Loucy (cell line): ENCODE measurements around the gene NR3C2.

ENCODE experiments used
- H2AFZ ChIP-seq: fragments of 200-600 bp; sonication (generic); 2 replicates; pipeline ENCODE4 v1.6.0; 2016; ENCODE audit warnings: antibody characterized with exemption, mild to moderate bottlenecking, low read length, moderate library complexity
- H3F3A ChIP-seq: fragments of 200-600 bp; 2 replicates; pipeline ENCODE4 v1.6.0; 2016; ENCODE audit warnings: antibody characterized with exemption, low read depth, mild to moderate bottlenecking
- H3K27me3 ChIP-seq: fragments of 200-600 bp; sonication (generic); 2 replicates; pipeline ENCODE4 v1.6.1; 2014; ENCODE audit warnings: low read length, mild to moderate bottlenecking; ENCODE audit not compliant: insufficient read depth, poor library complexity, severe bottlenecking
- H3K36me3 ChIP-seq: fragments of 200-600 bp; sonication (generic); 2 replicates; pipeline ENCODE4 v1.6.1; 2016; ENCODE audit warnings: low read length; ENCODE audit not compliant: insufficient read depth
- H3K4me1 ChIP-seq: fragments of 200-600 bp; sonication (generic); 2 replicates; pipeline ENCODE4 v1.5.1; 2014; ENCODE audit warnings: low read length, mild to moderate bottlenecking; ENCODE audit not compliant: insufficient read depth, poor library complexity, severe bottlenecking
- H3K4me2 ChIP-seq: fragments of 200-600 bp; sonication (generic); 2 replicates; pipeline ENCODE4 v1.6.0; 2014; ENCODE audit warnings: antibody characterized with exemption, low read length, low read depth, mild to moderate bottlenecking; ENCODE audit not compliant: poor library complexity, severe bottlenecking
- H3K4me3 ChIP-seq: fragments of 200-600 bp; sonication (generic); 2 replicates; pipeline ENCODE4 v1.5.1; 2014; ENCODE audit warnings: low read length, mild to moderate bottlenecking, mixed read lengths; ENCODE audit not compliant: poor library complexity, severe bottlenecking
- H3K79me2 ChIP-seq: fragments of 200-600 bp; sonication (generic); 2 replicates; pipeline ENCODE4 v1.6.1; 2014; ENCODE audit warnings: low read length; ENCODE audit not compliant: insufficient read depth
- H3K9ac ChIP-seq: fragments of 200-600 bp; sonication (generic); 2 replicates; pipeline ENCODE4 v1.6.0; 2014; ENCODE audit warnings: mild to moderate bottlenecking, low read depth, low read length, moderate library complexity; ENCODE audit not compliant: poor library complexity, severe bottlenecking
- H3K9me2 ChIP-seq: fragments of 200-600 bp; sonication (generic); replicated peaks from 2 replicates; pipeline ENCODE4 v1.6.1; 2016; ENCODE audit warnings: low read depth, low read length, mixed read lengths
- H3K9me3 ChIP-seq: fragments of 200-600 bp; sonication (generic); 2 replicates; pipeline ENCODE4 v1.6.1; 2014; ENCODE audit warnings: mild to moderate bottlenecking, antibody characterized with exemption, low read length, low read depth; ENCODE audit not compliant: insufficient read depth
- H4K20me1 ChIP-seq: fragments of 200-600 bp; sonication (generic); 2 replicates; pipeline ENCODE4 v1.6.0; 2014; ENCODE audit warnings: antibody characterized with exemption, low read length, mild to moderate bottlenecking; ENCODE audit not compliant: insufficient read depth, poor library complexity, severe bottlenecking
- EZH2phosphoT487 ChIP-seq: fragments of 200-600 bp; IDR thresholded peaks from 2 replicates; pipeline ENCODE4 v1.6.1; 2018; ENCODE audit warnings: antibody characterized with exemption, mild to moderate bottlenecking, moderate library complexity, borderline replicate concordance
- TF ChIP-seq, protein P1 (sequence below): fragments of 200-600 bp; sonication (generic); conservative IDR thresholded peaks from 2 replicates; pipeline ENCODE4 v1.5.1; 2014; ENCODE audit warnings: mild to moderate bottlenecking, antibody characterized with exemption, low read length

The NR3C2 gene

DNA sequence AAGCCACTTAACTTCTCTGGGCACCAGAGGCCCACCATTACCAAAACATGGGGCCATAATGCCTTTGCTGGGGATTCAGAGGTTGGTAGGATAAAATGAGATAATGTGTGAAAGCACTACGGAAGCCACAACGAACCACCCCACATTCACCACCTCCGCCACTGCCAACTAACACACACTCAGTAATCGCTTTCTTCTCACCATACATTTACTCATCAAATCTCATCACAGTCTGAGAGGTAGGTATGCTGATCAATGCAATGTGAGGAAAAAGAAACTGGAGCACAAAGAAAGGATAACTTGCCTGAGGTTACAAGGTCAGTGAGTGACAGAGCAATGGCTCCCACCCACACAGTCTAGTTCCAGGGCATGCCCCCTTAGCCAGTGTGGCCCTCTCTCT lies 257.3 kb downstream of the NR3C2 start:
- Histone ChIP-seq H2AFZ (no peak overlapping the region), H3K27me3 (no peaks in the 10 kb centered on the region), H3K4me1 (no peaks in the 10 kb centered on the region), H3K36me3 (no peaks in the 10 kb centered on the region), H3K9me3 (no peaks in the 10 kb centered on the region), H3F3A (no peaks in the 10 kb centered on the region), H3K4me2 (no peak overlapping the region), H3K79me2 (no peaks in the 10 kb centered on the region), H3K9ac (no peak overlapping the region), H3K4me3 (no peak overlapping the region), H3K9me2 (no peaks in the 10 kb centered on the region), H4K20me1 (no peaks in the 10 kb centered on the region)
- TF ChIP-seq EZH2phosphoT487: no peak
- TF ChIP-seq, protein P1, sequence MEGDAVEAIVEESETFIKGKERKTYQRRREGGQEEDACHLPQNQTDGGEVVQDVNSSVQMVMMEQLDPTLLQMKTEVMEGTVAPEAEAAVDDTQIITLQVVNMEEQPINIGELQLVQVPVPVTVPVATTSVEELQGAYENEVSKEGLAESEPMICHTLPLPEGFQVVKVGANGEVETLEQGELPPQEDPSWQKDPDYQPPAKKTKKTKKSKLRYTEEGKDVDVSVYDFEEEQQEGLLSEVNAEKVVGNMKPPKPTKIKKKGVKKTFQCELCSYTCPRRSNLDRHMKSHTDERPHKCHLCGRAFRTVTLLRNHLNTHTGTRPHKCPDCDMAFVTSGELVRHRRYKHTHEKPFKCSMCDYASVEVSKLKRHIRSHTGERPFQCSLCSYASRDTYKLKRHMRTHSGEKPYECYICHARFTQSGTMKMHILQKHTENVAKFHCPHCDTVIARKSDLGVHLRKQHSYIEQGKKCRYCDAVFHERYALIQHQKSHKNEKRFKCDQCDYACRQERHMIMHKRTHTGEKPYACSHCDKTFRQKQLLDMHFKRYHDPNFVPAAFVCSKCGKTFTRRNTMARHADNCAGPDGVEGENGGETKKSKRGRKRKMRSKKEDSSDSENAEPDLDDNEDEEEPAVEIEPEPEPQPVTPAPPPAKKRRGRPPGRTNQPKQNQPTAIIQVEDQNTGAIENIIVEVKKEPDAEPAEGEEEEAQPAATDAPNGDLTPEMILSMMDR: no peak

DNA sequence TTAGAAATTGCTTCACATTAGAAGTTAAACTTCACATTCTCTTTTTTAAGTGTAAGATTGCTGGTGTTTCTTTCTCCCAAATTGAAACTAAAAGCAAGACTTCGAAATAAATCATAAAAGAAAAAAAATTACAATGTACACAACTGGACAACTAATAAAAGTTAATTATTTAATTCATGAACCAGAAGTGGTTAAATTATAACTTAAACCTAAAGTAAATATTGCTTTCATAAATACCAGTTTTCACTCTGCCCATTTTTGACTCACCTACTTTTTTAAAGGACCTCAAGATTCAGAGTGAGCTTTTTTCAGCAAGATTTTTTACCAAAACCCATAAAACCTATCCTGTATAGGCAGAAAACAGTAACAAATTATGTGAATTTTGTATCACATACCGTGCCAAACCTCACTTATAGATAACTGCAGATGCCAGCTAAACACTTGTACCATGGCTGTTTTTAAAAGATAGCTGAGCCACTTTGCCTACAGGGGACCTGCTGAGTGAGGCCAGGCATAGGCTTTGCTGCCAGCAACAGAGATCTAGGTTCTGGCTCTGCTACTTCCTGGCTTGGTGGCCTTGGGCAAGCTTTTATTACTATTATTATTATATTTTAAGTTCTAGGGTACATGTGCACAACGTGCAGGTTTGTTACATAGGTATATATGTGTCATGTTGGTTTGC lies 259.8 kb downstream of the NR3C2 start:
- H3K4me3 ChIP-seq: no peak overlapping the region
- no peaks in the 10 kb centered on the region for H3K9me2 ChIP-seq
- H3K27me3 ChIP-seq: no peaks in the 10 kb centered on the region
- TF ChIP-seq, protein P1: no peak
- no peak for TF ChIP-seq EZH2phosphoT487
- H3K4me1 ChIP-seq: no peaks in the 10 kb centered on the region
- H3F3A ChIP-seq: no peaks in the 10 kb centered on the region
- H3K9ac ChIP-seq: no peak overlapping the region
- no peak overlapping the region for H2AFZ ChIP-seq
- H3K36me3 ChIP-seq: no peaks in the 10 kb centered on the region
- no peak overlapping the region for H3K4me2 ChIP-seq
- H4K20me1 ChIP-seq: no peaks in the 10 kb centered on the region
- no peaks in the 10 kb centered on the region for H3K9me3 ChIP-seq
- H3K79me2 ChIP-seq: no peaks in the 10 kb centered on the region

DNA sequence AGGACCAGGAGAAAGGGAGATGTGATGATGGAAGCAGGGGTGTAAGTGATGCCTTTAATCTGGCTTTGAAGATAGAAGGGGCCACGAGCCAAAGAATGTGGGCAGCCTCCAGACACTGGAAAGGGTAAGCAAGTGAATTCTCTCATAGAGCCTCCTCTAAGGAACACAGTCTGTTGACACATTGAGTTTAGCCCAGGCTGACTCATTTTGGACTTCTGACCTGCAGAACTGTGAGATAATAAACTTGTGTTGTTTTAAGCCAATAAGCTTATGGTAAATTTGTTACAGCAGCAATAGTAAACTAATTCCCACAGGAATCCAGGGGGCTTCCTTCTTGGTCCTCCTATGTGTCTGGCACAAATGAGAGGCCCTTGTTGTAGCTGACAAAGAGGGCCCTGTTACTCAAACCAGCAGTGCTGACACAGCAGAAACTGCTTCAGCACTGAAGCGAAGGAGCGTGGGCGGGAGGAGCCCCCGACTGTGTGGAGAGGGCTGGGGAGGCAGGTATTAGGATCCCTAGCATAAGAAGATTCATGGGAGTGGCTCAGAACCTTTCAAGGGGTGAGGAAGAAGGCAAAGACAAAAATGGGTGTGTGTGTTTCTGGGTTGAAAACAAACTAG lies 268.7 kb downstream of the NR3C2 start:
- no peak for TF ChIP-seq EZH2phosphoT487
- TF ChIP-seq, protein P1: no peak
- Histone ChIP-seq H3K4me2 (no peak overlapping the region), H3K9me2 (no peaks in the 10 kb centered on the region), H4K20me1 (no peaks in the 10 kb centered on the region), H3K4me3 (no peak overlapping the region), H3K9me3 (no peaks in the 10 kb centered on the region), H3F3A (no peaks in the 10 kb centered on the region), H3K9ac (no peak overlapping the region), H3K4me1 (no peaks in the 10 kb centered on the region), H2AFZ (no peak overlapping the region), H3K27me3 (no peaks in the 10 kb centered on the region), H3K79me2 (no peaks in the 10 kb centered on the region), H3K36me3 (no peaks in the 10 kb centered on the region)
